Liver (tissue), 9 donors: ENCODE measurements around the gene IL1RAPL1. TPM values are rescaled to one million over a fixed set of nuclear protein-coding genes. Genes with fewer than 3 reads are reported as not detected.

Source experiments
- DNase-seq: peaks from one replicate; pipeline ENCODE4 v3.0.0-alpha.2; 2017; ENCODE audit warnings: low spot score
- H3K27ac ChIP-seq, 2 donors: one replicate each; pipeline ENCODE4 v1.7.0; 2013; ENCODE audit warnings: inconsistent platforms in 2 of 2, low read length in 2 of 2, control low read depth in 1 of 2, low read depth in 1 of 2, mild to moderate bottlenecking in 1 of 2
- H3K27me3 ChIP-seq, 4 donors: one replicate each; pipeline versions ENCODE4 v1.6.1 to v1.7.0; 2013; ENCODE audit warnings: low read length in 3 of 4, inconsistent platforms in 1 of 4, mild to moderate bottlenecking in 1 of 4, moderate library complexity in 1 of 4; ENCODE audit not compliant: control insufficient read depth in 4 of 4, insufficient read depth in 4 of 4
- H3K36me3 ChIP-seq, 4 donors: one replicate each; pipeline versions ENCODE4 v1.6.1 to v1.7.0; 2013; ENCODE audit warnings: low read length in 3 of 4, mild to moderate bottlenecking in 3 of 4, low read depth in 1 of 4, moderate library complexity in 1 of 4; ENCODE audit not compliant: control insufficient read depth in 4 of 4, insufficient read depth in 3 of 4
- H3K4me1 ChIP-seq, 4 donors: one replicate each; pipeline versions ENCODE4 v1.6.1 to v1.7.0; 2013; ENCODE audit warnings: low read length in 3 of 4, mild to moderate bottlenecking in 3 of 4, moderate library complexity in 1 of 4; ENCODE audit not compliant: control insufficient read depth in 4 of 4, insufficient read depth in 4 of 4
- H3K4me3 ChIP-seq, 3 donors: one replicate each; pipeline versions ENCODE4 v1.6.1 to v1.7.0; 2013; ENCODE audit warnings: low read length in 3 of 3, control low read depth in 1 of 3, low read depth in 1 of 3, mild to moderate bottlenecking in 1 of 3
- H3K9ac ChIP-seq, 2 donors: one replicate each; pipeline ENCODE4 v1.7.0; 2013; ENCODE audit warnings: low read length in 2 of 2, mild to moderate bottlenecking in 2 of 2, moderate library complexity in 2 of 2, control low read depth in 1 of 2, low read depth in 1 of 2
- H3K9me3 ChIP-seq, 4 donors: one replicate each; pipeline versions ENCODE4 v1.6.1 to v1.7.0; 2013; ENCODE audit warnings: low read length in 3 of 4; ENCODE audit not compliant: control insufficient read depth in 4 of 4
- EGR1 ChIP-seq, 2 donors: IDR thresholded peaks; 2 replicates each; pipeline ENCODE4 v1.6.1; 2016 to 2018; ENCODE audit warnings: antibody characterized with exemption in 2 of 2, low read depth in 2 of 2
- FOXA1 ChIP-seq: IDR thresholded peaks from 2 replicates; pipeline ENCODE4 v1.6.1; 2016; ENCODE audit warnings: antibody characterized with exemption
- FOXA2 ChIP-seq: IDR thresholded peaks from 2 replicates; pipeline ENCODE4 v1.6.1; 2016; ENCODE audit warnings: antibody characterized with exemption
- GABPA ChIP-seq, 2 donors: IDR thresholded peaks in 1 of 2; conservative IDR thresholded peaks in 1 of 2; 2 replicates each; pipeline ENCODE4 v1.6.1; 2016; ENCODE audit warnings: antibody characterized with exemption in 2 of 2, mild to moderate bottlenecking in 1 of 2, moderate library complexity in 1 of 2
- HNF4A ChIP-seq, 2 donors: conservative IDR thresholded peaks; 2 replicates each; pipeline ENCODE4 v1.6.1; 2016; ENCODE audit warnings: antibody characterized with exemption in 2 of 2, mild to moderate bottlenecking in 2 of 2
- HNF4G ChIP-seq: IDR thresholded peaks from 2 replicates; pipeline ENCODE4 v1.6.1; 2016; ENCODE audit warnings: antibody characterized with exemption
- JUND ChIP-seq, 2 donors: IDR thresholded peaks; 2 replicates each; pipeline ENCODE4 v1.6.1; 2016; ENCODE audit warnings: antibody characterized with exemption in 2 of 2
- NR2F2 ChIP-seq: IDR thresholded peaks from 2 replicates; pipeline ENCODE4 v1.6.1; 2016; ENCODE audit warnings: antibody characterized with exemption
- RAD21 ChIP-seq, 2 donors: IDR thresholded peaks; 2 replicates each; pipeline ENCODE4 v1.6.1; 2016; ENCODE audit warnings: antibody characterized with exemption in 2 of 2, mild to moderate bottlenecking in 2 of 2
- RXRA ChIP-seq, 2 donors: IDR thresholded peaks; 2 replicates each; pipeline ENCODE4 v1.6.1; 2017 to 2018; ENCODE audit warnings: antibody characterized with exemption in 2 of 2, mild to moderate bottlenecking in 1 of 2
- SP1 ChIP-seq: IDR thresholded peaks from 2 replicates; pipeline ENCODE4 v1.6.1; 2018; ENCODE audit warnings: antibody characterized with exemption, mild to moderate bottlenecking
- TAF1 ChIP-seq: conservative IDR thresholded peaks from 2 replicates; pipeline ENCODE4 v1.6.1; 2016; ENCODE audit warnings: antibody characterized with exemption, mild to moderate bottlenecking
- YY1 ChIP-seq: IDR thresholded peaks from 2 replicates; pipeline ENCODE4 v1.6.1; 2016; ENCODE audit warnings: antibody characterized with exemption, mild to moderate bottlenecking
- WGBS: extraction: QIAGEN DNeasy Blood & Tissue Kit; methylation state at CpG from one replicate; pipeline ENCODE4 v1.1.7; 2013; 5-methylcytosine and 5-hydroxymethylcytosine counted together
- polyA plus RNA-seq, 2 donors: library from polyadenylated mRNA; stranded (reverse) in 1 of 2; unstranded in 1 of 2; fragments of 200-250 nt in 1 of 2; fragments of >200 nt in 1 of 2; fragmentation: Nextera tagmentation in 1 of 2; extraction: Ambion mirVana in 1 of 2; gene quantifications; one replicate each; pipeline versions ENCODE4 v1.2.1 to v1.2.3, GENCODE V29; 2013 to 2015
- total RNA-seq, 2 donors: library from RNA; depleted of rRNA; stranded (reverse); fragments of >200 nt; gene quantifications; one replicate each; pipeline ENCODE4 v1.2.3, GENCODE V29; 2014
- TF ChIP-seq, protein P1 (sequence below): IDR thresholded peaks from 2 replicates; pipeline ENCODE4 v1.6.1; 2016; ENCODE audit warnings: antibody characterized with exemption, mild to moderate bottlenecking
- TF ChIP-seq, protein P2 (sequence below): IDR thresholded peaks from 2 replicates; pipeline ENCODE4 v1.6.1; 2016; ENCODE audit warnings: antibody characterized with exemption
- TF ChIP-seq, protein P3 (sequence below): fragments of 150-350 bp; IDR thresholded peaks from 2 replicates; pipeline ENCODE4 v1.5.1; 2017; ENCODE audit warnings: improper control_type of control experiment, low read depth, low read length; ENCODE audit not compliant: missing input control
- TF ChIP-seq, protein P4 (sequence below): IDR thresholded peaks from 2 replicates; pipeline ENCODE4 v1.6.1; 2016; ENCODE audit warnings: antibody characterized with exemption
- TF ChIP-seq, protein P5 (sequence below): IDR thresholded peaks from 2 replicates; pipeline ENCODE4 v1.6.1; 2016; ENCODE audit warnings: antibody characterized with exemption
- donor health status: healthy.
- donor health status: healthy.
- donor health status: healthy.
- donor health status: healthy.
- donor health status: healthy.

The IL1RAPL1 gene
- total and polyA plus RNA-seq, 4 donors = 0.08 to 0.33 TPM; not detected in 2

DNA sequence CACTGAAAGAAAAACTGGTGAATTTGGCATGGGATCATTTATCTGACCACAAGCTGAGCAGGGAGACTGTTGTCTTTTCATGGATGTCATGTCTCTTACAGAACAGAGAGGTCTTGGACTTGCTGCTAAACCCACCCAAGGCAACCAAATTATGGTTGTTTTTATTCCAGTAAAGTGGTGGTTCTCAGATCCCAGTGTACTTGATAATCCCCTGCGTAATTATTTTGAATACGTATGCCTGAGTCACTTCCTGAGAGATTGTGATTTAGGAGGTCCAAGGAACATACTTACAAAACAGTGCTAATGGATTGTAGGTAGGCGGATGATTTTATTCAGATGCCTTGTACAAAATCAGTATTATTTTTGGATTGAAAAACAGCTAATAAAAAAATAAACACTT lies 585.6 kb downstream of the IL1RAPL1 start:
- no peak overlapping the region for H3K27ac ChIP-seq
- H3K36me3 ChIP-seq = no peaks in the 10 kb centered on the region
- no peak overlapping the region for H3K9ac ChIP-seq
- no peaks in the 10 kb centered on the region for H3K4me1 ChIP-seq
- WGBS = 88% methylated on average over 3 of the region's 3 CpGs
- H3K27me3 ChIP-seq = no peaks in the 10 kb centered on the region
- TF ChIP-seq RXRA (IDR thresholded peaks at IDR 0.05) (no peak), RAD21 (IDR thresholded peaks at IDR 0.05) (no peak), YY1 (no peak), FOXA1 (no peak), EGR1 (IDR thresholded peaks at IDR 0.05; ENCODE audit: low read depth in 2 of 2) (no peak), GABPA (IDR thresholded peaks at IDR 0.05 in 1 of 2, conservative IDR thresholded peaks at IDR 0.05 in 1 of 2) (no peak), TAF1 (no peak), JUND (IDR thresholded peaks at IDR 0.05) (no peak), FOXA2 (no peak), HNF4A (conservative IDR thresholded peaks at IDR 0.05) (no peak), NR2F2 (no peak), HNF4G (no peak), SP1 (no peak)
- TF ChIP-seq, protein P1, sequence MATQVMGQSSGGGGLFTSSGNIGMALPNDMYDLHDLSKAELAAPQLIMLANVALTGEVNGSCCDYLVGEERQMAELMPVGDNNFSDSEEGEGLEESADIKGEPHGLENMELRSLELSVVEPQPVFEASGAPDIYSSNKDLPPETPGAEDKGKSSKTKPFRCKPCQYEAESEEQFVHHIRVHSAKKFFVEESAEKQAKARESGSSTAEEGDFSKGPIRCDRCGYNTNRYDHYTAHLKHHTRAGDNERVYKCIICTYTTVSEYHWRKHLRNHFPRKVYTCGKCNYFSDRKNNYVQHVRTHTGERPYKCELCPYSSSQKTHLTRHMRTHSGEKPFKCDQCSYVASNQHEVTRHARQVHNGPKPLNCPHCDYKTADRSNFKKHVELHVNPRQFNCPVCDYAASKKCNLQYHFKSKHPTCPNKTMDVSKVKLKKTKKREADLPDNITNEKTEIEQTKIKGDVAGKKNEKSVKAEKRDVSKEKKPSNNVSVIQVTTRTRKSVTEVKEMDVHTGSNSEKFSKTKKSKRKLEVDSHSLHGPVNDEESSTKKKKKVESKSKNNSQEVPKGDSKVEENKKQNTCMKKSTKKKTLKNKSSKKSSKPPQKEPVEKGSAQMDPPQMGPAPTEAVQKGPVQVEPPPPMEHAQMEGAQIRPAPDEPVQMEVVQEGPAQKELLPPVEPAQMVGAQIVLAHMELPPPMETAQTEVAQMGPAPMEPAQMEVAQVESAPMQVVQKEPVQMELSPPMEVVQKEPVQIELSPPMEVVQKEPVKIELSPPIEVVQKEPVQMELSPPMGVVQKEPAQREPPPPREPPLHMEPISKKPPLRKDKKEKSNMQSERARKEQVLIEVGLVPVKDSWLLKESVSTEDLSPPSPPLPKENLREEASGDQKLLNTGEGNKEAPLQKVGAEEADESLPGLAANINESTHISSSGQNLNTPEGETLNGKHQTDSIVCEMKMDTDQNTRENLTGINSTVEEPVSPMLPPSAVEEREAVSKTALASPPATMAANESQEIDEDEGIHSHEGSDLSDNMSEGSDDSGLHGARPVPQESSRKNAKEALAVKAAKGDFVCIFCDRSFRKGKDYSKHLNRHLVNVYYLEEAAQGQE = no peak
- TF ChIP-seq, protein P2, sequence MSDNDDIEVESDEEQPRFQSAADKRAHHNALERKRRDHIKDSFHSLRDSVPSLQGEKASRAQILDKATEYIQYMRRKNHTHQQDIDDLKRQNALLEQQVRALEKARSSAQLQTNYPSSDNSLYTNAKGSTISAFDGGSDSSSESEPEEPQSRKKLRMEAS = no peak
- TF ChIP-seq, protein P3, sequence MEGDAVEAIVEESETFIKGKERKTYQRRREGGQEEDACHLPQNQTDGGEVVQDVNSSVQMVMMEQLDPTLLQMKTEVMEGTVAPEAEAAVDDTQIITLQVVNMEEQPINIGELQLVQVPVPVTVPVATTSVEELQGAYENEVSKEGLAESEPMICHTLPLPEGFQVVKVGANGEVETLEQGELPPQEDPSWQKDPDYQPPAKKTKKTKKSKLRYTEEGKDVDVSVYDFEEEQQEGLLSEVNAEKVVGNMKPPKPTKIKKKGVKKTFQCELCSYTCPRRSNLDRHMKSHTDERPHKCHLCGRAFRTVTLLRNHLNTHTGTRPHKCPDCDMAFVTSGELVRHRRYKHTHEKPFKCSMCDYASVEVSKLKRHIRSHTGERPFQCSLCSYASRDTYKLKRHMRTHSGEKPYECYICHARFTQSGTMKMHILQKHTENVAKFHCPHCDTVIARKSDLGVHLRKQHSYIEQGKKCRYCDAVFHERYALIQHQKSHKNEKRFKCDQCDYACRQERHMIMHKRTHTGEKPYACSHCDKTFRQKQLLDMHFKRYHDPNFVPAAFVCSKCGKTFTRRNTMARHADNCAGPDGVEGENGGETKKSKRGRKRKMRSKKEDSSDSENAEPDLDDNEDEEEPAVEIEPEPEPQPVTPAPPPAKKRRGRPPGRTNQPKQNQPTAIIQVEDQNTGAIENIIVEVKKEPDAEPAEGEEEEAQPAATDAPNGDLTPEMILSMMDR = no peak
- TF ChIP-seq, protein P4, sequence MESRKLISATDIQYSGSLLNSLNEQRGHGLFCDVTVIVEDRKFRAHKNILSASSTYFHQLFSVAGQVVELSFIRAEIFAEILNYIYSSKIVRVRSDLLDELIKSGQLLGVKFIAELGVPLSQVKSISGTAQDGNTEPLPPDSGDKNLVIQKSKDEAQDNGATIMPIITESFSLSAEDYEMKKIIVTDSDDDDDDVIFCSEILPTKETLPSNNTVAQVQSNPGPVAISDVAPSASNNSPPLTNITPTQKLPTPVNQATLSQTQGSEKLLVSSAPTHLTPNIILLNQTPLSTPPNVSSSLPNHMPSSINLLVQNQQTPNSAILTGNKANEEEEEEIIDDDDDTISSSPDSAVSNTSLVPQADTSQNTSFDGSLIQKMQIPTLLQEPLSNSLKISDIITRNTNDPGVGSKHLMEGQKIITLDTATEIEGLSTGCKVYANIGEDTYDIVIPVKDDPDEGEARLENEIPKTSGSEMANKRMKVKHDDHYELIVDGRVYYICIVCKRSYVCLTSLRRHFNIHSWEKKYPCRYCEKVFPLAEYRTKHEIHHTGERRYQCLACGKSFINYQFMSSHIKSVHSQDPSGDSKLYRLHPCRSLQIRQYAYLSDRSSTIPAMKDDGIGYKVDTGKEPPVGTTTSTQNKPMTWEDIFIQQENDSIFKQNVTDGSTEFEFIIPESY = no peak
- TF ChIP-seq, protein P5, sequence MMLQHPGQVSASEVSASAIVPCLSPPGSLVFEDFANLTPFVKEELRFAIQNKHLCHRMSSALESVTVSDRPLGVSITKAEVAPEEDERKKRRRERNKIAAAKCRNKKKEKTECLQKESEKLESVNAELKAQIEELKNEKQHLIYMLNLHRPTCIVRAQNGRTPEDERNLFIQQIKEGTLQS = no peak
- DNase-seq = no peak
- H3K4me3 ChIP-seq = no peak overlapping the region
- no peaks in the 10 kb centered on the region for H3K9me3 ChIP-seq

DNA sequence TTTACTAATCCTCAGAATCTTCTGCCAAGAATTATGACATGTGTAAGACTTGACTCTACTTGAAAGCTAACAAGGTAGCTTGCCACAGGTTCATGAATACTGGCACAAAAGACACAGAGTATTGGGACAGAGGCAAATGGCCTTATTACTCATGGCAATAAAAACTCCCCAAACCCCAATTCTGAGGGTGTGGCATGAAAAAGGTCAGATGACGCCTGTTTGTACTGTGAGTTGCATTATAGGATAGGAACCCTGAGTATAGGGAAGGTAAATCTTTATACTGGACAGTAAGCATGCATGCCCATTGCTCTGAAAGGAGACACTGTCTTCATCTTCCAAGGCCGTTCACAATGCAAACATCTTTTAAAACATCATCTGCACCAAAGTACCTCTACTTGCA lies 600.0 kb downstream of the IL1RAPL1 start:
- no peak overlapping the region for H3K4me3 ChIP-seq
- no peaks in the 10 kb centered on the region for H3K27me3 ChIP-seq
- no peaks in the 10 kb centered on the region for H3K36me3 ChIP-seq
- 88% methylated on average over 2 of the region's 2 CpGs for WGBS
- H3K9ac ChIP-seq = no peak overlapping the region
- no peaks in the 10 kb centered on the region for H3K9me3 ChIP-seq
- DNase-seq = no peak
- TF ChIP-seq FOXA1 (no peak), FOXA2 (no peak)
- H3K4me1 ChIP-seq = no peaks in the 10 kb centered on the region
- no peak overlapping the region for H3K27ac ChIP-seq
